ENCODE results near the gene ARHGAP33. TPM values are rescaled to one million over a fixed set of nuclear protein-coding genes. Genes with fewer than 3 reads are reported as not detected.

Gene ARHGAP33
- total and polyA plus RNA-seq, 10 of the 15 experiments (the other 5 are each of a cell fraction or from before 2014, with no cell fraction given): 0.05 to 22.9 (median 2.3) TPM; not detected in 1

DNA sequence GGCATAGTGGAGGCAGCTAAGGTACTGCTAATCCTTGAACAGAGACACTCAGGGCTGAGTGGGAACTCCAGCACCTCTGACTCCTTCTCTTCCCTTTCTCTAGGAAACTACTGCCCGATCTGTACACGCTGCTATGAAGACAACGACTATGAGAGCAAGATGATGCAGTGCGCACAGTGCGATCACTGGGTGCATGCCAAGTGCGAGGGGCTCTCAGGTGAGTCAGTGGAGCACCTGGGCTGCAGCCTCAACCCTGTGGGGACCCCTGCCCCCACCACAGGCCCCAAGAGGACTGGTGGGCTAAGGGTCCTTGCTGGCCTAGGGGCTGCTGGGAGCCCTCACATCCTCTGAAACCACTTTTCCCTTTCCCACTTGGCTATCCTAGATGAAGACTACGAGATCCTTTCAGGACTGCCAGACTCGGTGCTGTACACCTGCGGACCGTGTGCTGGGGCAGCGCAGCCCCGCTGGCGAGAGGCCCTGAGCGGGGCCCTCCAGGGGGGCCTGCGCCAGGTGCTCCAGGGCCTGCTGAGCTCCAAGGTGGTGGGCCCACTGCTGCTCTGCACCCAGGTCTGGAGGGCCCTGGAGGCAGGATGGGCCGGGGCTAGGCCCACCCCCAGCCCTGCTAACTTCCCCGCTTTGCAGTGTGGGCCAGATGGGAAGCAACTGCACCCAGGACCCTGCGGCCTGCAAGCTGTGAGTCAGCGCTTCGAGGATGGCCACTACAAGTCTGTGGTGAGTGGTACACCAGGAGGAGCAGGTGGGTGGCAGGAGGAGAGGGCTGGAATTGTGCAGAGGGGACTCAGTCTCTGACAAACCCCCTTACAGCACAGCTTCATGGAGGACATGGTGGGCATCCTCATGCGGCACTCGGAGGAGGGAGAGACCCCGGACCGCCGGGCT lies 48.1 kb upstream of the ARHGAP33 start (continued):
- TF ChIP-seq MEF2A (IDR thresholded peaks at IDR 0.05; ENCODE audit: insufficient read depth, low read depth, low read length) (no peak), CBFB (IDR thresholded peaks at IDR 0.05; ENCODE audit: low read depth) (no peak), ZBED1 (IDR thresholded peaks at IDR 0.05; ENCODE audit: borderline replicate concordance) (no peak), ZZZ3 (IDR thresholded peaks at IDR 0.05; ENCODE audit: control insufficient read depth, insufficient read length, low read depth) (no peak), CREM (IDR thresholded peaks at IDR 0.05; ENCODE audit: low read depth) (no peak)

DNA sequence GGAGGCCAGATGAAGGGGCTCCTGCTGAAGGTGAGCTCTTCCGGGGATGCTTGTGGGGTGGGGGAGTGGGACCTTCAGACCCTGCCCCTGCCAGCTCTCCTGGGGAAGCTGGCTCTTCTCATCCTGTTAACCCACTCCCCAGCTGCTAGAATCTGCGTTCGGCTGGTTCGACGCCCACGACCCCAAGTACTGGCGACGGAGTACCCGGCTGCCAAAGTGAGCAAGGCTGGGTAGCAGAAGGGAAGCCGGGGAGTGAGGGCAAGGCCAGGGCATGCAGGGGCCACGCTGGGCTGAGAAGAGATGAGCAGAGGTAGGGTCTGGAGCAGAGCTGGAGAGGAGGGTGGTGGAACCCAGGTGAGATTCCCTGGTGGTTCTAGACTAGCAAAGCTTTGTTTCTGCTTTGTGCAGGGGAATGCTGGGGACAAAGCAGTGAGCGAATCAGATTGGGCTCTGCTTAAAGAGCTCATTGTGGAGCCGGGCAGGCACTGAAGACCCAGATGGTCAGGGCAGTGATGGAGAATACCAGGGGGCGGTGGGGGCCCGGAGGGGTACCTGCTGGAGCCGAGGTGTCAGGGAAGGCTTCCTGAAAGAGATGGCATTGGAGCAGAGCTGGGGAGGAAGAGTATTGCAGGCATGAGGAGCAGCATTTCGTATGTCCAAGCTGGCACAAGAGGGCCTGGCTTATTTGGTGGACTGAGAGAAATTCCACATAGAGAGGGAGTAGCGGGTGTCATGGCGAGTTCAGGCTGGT lies 47.2 kb upstream of the ARHGAP33 start:
- Histone ChIP-seq H3K36me3 (ENCODE audit: control insufficient read depth in 2 of 2, insufficient read depth in 2 of 2, low read length in 1 of 2) (peaks cover 33 to 53% of the 10 kb centered on the region in 2 experiments), H2AFZ (ENCODE audit: control insufficient read depth, low read depth, low read length) (no peak overlapping the region), H3K9me3 (replicated peaks; ENCODE audit: control insufficient read depth, insufficient read depth, low read length) (no peaks in the 10 kb centered on the region), H3K79me2 (ENCODE audit: control insufficient read depth, insufficient read depth, low read length) (no peaks in the 10 kb centered on the region), H3K4me2 (ENCODE audit: control insufficient read depth, insufficient read depth) (no peak overlapping the region), H3K27ac (ENCODE audit: control insufficient read depth, insufficient read depth) (no peak overlapping the region), H3K4me3 (no peak overlapping the region), H4K20me1 (ENCODE audit: control insufficient read depth, insufficient read depth) (no peaks in the 10 kb centered on the region; the same call in 1 of the 2 replicates), H3K9ac (ENCODE audit: control insufficient read depth, insufficient read depth, low read length) (no peak overlapping the region), H3K4me1 (ENCODE audit: control insufficient read depth, insufficient read depth, low read length) (no peaks in the 10 kb centered on the region), H3K27me3 (replicated peaks in 1 of 2; ENCODE audit: control insufficient read depth in 2 of 2, insufficient read depth in 2 of 2, low read length in 1 of 2) (no peaks in the 10 kb centered on the region)
- intact Hi-C loops (cut with micrococcal nuclease; ENCODE audit: unreplicated experiment) (no loop called here), in situ Hi-C loops (cut with MboI) (no loop called here)
- RAD21 ChIA-PET (ENCODE audit: unreplicated experiment): no interaction called here
- POLR2A ChIA-PET: interaction anchor here (0.9 to 1.0 kb wide), 2 partner anchors 10 to 12 kb away, joined by 3 to 4 read pairs; no protein-coding TSS in a partner anchor
- WGBS (ENCODE audit: insufficient coverage, insufficient replicate concordance, low lambda C conversion rate, missing lambda C conversion rate): 98% methylated on average over 19 of the region's 19 CpGs
- CTCF ChIA-PET: interaction anchor here (1.5 kb wide), 1 partner anchor 12 kb away, joined by 3 read pairs; no protein-coding TSS in a partner anchor
- FAIRE-seq (no peak), ATAC-seq (no peak), DNase-seq (ENCODE audit: low read depth, low spot score) (no peak)
- BruUV-seq (replicated peaks): no TSS peak
- SMC1A ChIA-PET (ENCODE audit: uncharacterized antibody, unreplicated experiment): no interaction called here
- TF ChIP-seq, protein P1, sequence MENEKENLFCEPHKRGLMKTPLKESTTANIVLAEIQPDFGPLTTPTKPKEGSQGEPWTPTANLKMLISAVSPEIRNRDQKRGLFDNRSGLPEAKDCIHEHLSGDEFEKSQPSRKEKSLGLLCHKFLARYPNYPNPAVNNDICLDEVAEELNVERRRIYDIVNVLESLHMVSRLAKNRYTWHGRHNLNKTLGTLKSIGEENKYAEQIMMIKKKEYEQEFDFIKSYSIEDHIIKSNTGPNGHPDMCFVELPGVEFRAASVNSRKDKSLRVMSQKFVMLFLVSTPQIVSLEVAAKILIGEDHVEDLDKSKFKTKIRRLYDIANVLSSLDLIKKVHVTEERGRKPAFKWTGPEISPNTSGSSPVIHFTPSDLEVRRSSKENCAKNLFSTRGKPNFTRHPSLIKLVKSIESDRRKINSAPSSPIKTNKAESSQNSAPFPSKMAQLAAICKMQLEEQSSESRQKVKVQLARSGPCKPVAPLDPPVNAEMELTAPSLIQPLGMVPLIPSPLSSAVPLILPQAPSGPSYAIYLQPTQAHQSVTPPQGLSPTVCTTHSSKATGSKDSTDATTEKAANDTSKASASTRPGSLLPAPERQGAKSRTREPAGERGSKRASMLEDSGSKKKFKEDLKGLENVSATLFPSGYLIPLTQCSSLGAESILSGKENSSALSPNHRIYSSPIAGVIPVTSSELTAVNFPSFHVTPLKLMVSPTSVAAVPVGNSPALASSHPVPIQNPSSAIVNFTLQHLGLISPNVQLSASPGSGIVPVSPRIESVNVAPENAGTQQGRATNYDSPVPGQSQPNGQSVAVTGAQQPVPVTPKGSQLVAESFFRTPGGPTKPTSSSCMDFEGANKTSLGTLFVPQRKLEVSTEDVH (IDR thresholded peaks at IDR 0.05; ENCODE audit: low read depth, partially characterized antibody): no peak
- TF ChIP-seq POLR2A (IDR thresholded peaks at IDR 0.05; ENCODE audit: low read depth, low read length): peak; percentile 22; the same call in 1 of the 2 replicates
